HG02852 (cell line): Measurements from ENCODE around the gene ROR2.
"Not testable (repeated sequence)": the region's sequence is repeated elsewhere in the genome, so short reads cannot be mapped to it uniquely, and the experiment has no call there.

ENCODE experiments used
- ATAC-seq: cut with Tn5 transposase; IDR thresholded peaks from one replicate; pipeline ENCODE4 v1.9.1; 2021; ENCODE audit warnings: mild to moderate bottlenecking, moderate library complexity; ENCODE audit not compliant: unreplicated experiment

The ROR2 gene

DNA sequence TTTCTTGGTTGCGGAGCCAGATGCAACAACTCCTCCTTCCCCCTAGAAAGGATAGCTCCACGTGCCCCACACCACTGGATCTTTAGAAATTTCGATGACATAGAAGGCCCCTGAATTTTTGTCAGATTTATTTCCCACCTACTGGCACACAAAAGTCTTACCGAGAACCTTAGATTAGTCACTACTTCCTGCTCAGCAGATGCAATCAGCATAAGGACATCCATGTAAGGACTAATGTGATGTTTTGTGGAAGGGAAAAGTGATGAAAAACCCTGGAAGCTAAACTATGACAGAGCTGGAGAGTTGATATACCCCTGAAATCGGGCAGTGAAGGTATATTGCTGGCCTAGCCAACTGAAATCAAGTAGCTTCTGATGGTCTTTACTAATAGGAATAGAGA is 400.9 kb downstream of the ROR2 start:
- no peak for ATAC-seq

- no peak for ATAC-seq
Measured at GRCh38 chr9:91547081-91547480, 402.9 kb downstream of the ROR2 start.

GRCh38 chr9:91546574-91546973 is 403.5 kb downstream of the ROR2 start:
- no peak for ATAC-seq

GRCh38 chr9:91541734-91542133 is 408.3 kb downstream of the ROR2 start:
- no peak for ATAC-seq

DNA sequence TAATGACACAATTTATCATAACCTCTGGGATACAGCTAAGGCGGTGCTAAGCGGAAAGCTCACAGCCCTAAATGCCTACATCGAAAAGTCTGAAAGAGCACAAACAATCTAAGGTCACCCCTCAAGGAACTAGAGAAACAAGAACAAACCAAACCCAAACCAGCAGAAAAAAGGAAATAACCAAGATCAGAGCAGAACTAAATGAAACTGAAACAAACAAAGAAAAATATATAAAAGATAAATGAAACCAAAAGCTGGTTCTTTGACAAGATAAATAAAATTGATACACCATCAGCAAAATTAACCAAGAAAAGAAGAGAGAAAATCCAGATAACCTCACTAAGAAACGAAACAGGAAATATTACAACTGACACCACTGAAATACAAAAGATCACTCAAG is 409.5 kb downstream of the ROR2 start:
- not testable (repeated sequence) for ATAC-seq

DNA sequence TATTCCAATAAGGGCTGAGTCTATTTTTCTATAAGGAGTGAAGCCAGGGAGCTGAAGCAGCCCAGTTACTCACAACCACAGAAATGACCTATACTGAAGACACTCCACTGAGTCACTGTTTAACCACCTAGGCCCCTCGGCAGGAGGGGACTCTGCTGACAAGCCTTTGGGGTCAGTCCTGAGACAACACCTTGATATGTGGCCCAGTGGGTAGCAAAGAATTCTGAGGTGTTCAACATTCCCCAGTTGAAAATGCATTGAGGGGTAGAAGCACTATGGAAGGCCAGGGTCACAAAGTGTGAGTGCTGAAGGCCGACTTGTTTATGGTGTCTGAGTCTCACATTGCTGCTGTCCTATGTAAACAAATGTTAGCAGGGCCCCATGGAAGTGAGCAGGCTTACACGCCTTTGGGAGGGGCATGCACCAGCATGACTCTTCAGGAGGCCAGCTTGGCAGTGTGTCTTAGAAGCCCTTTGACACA is 413.8 kb downstream of the ROR2 start:
- no peak for ATAC-seq

DNA sequence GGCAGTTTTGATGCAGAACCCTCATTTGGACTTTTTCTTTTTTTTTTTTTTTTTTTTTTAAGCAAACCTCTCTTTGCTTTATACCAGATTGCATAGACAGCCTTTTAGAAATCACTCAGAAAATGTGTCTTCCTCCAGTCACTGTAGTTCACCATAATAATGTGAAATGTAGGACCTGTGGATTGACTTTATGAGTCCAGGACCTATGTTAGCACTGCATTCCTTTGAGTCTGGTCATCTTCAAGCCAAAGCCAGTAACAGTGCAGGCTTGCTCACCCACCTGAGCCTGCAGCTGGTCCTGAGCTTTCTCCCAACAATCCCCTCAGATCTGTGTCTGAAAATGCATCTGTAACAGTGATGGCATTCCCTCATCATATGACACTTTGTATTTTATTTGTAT is 415.7 kb downstream of the ROR2 start:
- ATAC-seq: no peak

DNA sequence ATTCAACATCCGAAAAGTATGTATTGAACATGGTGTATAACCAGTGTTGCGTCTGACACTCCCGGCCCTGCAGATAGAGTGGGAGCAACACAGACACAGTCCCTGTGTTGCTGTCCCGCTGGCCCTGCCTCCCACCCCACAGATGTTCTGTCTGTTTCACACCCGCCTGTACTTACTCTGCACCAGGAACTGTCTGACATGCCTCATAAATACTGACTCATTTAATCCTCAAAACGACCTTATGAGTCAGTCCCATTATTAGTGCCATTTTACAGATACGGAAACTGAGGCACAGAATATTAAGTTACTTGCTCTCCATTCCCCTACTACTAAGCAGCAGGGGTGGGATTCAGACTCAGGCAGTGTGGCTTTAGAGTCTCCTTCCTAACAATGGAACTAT is 416.6 kb downstream of the ROR2 start:
- ATAC-seq: no peak

- ATAC-seq: no peak
Measured at GRCh38 chr9:91532325-91532724, 417.7 kb downstream of the ROR2 start.

DNA sequence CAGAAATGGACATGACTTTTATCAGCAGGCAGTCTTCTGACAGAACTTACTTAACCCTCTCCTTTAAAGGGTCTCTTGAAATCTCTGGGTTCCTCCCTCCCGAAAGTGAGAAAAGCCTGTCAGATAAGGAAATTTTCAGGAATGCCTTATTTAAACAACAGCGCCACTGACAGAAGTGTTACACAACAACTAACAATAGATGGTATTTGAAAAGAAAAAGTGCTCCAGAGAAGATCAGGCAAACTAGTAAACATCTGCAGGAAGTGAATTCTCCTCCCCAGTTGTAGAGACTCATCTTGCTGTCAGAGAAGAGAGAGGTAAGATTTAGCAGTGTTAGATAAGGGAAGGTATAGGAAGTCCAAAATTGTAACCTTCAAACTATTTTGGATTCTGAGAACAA is 419.2 kb downstream of the ROR2 start:
- no peak for ATAC-seq

DNA sequence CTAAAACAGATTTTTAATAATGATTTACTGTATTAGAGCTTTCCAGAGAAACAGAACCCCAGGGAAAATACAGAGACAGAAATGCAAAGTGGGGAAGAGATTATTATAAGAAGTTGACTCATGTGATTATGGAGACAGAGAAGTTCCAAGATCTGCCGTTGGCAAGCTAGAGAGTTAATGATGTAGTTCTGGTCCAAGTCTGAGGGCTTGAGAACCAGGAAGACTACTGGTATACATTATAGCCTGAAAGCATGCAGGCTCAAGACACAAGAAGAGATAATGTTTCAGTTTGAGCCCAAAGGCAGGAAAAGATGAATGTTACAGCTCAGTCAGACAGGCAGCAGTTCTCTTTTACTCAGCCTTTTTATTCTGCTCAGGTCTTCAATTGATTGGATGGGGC is 427.5 kb downstream of the ROR2 start:
- no peak for ATAC-seq

GRCh38 chr9:91519520-91520277 is 430.3 kb downstream of the ROR2 start:
- ATAC-seq: no peak

DNA sequence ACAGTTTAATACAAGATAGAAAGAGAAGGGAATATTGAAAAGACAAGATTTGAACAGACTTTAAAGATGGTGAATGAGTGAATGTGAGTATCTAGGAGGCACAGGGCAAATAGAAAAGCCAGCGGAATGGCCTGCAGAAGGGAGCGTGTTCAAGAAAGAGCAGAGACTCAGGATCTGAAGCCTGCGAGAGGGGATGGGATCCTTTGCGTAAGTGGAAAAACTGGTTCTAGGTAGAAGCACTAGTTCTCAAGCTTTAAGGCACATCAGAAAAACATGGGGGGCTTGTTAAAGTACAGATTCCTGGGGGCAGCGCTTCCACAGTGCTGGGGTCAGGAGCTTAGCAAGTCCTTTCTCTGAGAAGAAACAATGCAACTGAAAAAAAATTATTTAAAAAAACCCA is 431.6 kb downstream of the ROR2 start:
- no peak for ATAC-seq

GRCh38 chr9:91517801-91518200 is 432.2 kb downstream of the ROR2 start:
- no peak for ATAC-seq

DNA sequence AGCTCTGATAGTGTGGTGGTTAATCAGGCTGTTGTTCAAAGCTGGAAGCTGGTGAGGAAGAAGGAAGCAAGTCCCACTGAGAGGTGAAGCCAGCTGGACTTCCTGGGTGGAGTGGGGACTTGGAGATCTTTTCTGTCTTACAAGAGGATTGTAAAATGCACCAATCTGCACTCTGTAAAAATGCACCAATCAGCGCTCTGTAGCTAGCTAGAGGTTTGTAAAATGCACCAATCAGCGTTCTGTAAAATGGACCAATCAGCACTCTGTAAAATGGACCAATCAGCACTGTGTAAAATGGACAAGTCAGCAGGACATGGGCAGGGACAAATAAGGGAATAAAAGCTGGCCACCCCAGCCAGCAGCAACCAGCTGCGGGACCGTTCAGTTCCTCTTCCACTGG is 432.7 kb downstream of the ROR2 start:
- ATAC-seq: not testable (repeated sequence)

- no peak for ATAC-seq
Measured at GRCh38 chr9:91516777-91517176, 433.3 kb downstream of the ROR2 start.

DNA sequence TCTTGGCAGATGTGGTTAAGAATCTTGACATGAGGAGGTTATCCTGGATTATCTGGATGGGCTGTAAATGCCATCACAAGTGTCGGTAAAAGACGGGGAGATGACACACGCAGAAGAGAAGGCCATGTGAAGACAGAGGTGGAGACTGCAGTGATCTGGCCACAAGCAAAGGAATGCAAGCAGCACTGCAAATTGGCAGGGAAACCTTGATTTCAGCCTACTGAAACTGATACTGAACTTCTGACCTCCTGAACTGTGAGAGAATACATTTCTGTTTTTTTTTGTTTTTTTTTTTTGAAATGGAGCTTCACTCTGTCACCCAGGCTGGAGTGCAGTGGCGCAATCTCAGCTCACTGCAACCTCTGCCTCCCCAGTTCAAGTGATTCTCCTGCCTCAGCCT is 433.9 kb downstream of the ROR2 start:
- ATAC-seq: no peak

- peak; percentile 62 for ATAC-seq
Measured at GRCh38 chr9:91515074-91515687, 434.8 kb downstream of the ROR2 start.
